SK-N-SH (cell line): ENCODE results near the gene REN. TPM values are rescaled to one million over a fixed set of nuclear protein-coding genes. Genes with fewer than 3 reads are reported as not detected.

ENCODE experiments used
- CTCF ChIA-PET: fragments of 300-600, 350-600 bp; formaldehyde crosslinking; extraction: SDS; loops from one replicate; lab custom pipeline; 2021; lab: Yijun Ruan, JAX
- POLR2A ChIA-PET: fragments of 350-600 bp; sonication (Branson Sonifier 250); formaldehyde crosslinking; extraction: SDS; loops from one replicate; lab custom pipeline; 2020; ENCODE audit warnings: antibody characterized with exemption, inconsistent platforms; lab: Yijun Ruan, JAX
- DNase-seq: peaks from one replicate; pipeline ENCODE4 v3.0.0; 2012
- H2AFZ ChIP-seq: fragments of 200-600 bp; sonication (generic); 2 replicates; pipeline ENCODE4 v1.8.1; 2016; ENCODE audit warnings: antibody characterized with exemption, mild to moderate bottlenecking, low read depth
- H3F3A ChIP-seq: fragments of 200-600 bp; sonication (generic); replicated peaks from 2 replicates; pipeline ENCODE3; 2016; ENCODE audit warnings: antibody characterized with exemption, mild to moderate bottlenecking; ENCODE audit not compliant: insufficient read depth
- H3K27ac ChIP-seq, 2 experiments: fragments of 200-500 bp in 1 of 2; fragments of 200-600 bp in 1 of 2; sonication (Bioruptor generic) in 1 of 2; sonication (generic), shearing (Covaris generic) in 1 of 2; 2 replicates each; pipeline versions ENCODE4 v1.5.1 to v1.6.1; 2014 to 2016; ENCODE audit warnings: low read depth in 2 of 2, inconsistent platforms in 1 of 2, low read length in 1 of 2, mild to moderate bottlenecking in 1 of 2, mixed read lengths in 1 of 2
- H3K27me3 ChIP-seq: fragments of 200-600 bp; sonication (generic), shearing (Covaris generic); 2 replicates; pipeline ENCODE4 v1.6.1; 2016; ENCODE audit warnings: mixed run types; ENCODE audit not compliant: insufficient read depth
- H3K36me3 ChIP-seq, 2 experiments: fragments of 200-500 bp in 1 of 2; fragments of 200-600 bp in 1 of 2; sonication (Bioruptor generic) in 1 of 2; sonication (generic) in 1 of 2; replicated peaks in 1 of 2; 2 replicates each; pipeline versions ENCODE3 to v1.5.1; 2014 to 2016; ENCODE audit warnings: low read length in 1 of 2, mild to moderate bottlenecking in 1 of 2; ENCODE audit not compliant: insufficient read depth in 2 of 2, control insufficient read depth in 1 of 2
- H3K4me1 ChIP-seq, 2 experiments: fragments of 200-500 bp in 1 of 2; fragments of 200-600 bp in 1 of 2; sonication (Bioruptor generic) in 1 of 2; sonication (generic), shearing (Covaris generic) in 1 of 2; 2 replicates each; pipeline versions ENCODE4 v1.5.1 to v1.6.1; 2014 to 2016; ENCODE audit warnings: low read depth in 1 of 2, low read length in 1 of 2, mixed run types in 1 of 2; ENCODE audit not compliant: insufficient read depth in 2 of 2, control insufficient read depth in 1 of 2
- H3K4me2 ChIP-seq: fragments of 200-600 bp; sonication (generic), shearing (Covaris generic); 2 replicates; pipeline ENCODE4 v1.6.1; 2017; ENCODE audit warnings: mixed run types
- H3K4me3 ChIP-seq, 2 experiments: fragments of 200-500 bp in 1 of 2; fragments of 200-600 bp in 1 of 2; sonication (Bioruptor generic) in 1 of 2; sonication (generic), shearing (Covaris generic) in 1 of 2; 2 replicates each; pipeline versions ENCODE4 v1.5.1 to v1.8.1; 2014 to 2016; ENCODE audit warnings: low read depth in 2 of 2, inconsistent platforms in 1 of 2, low read length in 1 of 2, mild to moderate bottlenecking in 1 of 2, mixed read lengths in 1 of 2, moderate library complexity in 1 of 2
- H3K79me2 ChIP-seq: fragments of 200-600 bp; sonication (generic); 2 replicates; pipeline ENCODE4 v1.8.1; 2017; ENCODE audit warnings: mild to moderate bottlenecking; ENCODE audit not compliant: insufficient read depth
- H3K9ac ChIP-seq: fragments of 200-600 bp; sonication (generic); 2 replicates; pipeline ENCODE4 v1.6.1; 2017; ENCODE audit warnings: mixed run types
- H3K9me2 ChIP-seq: fragments of 200-600 bp; sonication (generic); 2 replicates; pipeline ENCODE4 v1.6.1; 2017; ENCODE audit warnings: mixed run types
- H3K9me3 ChIP-seq: fragments of 200-600 bp; sonication (generic); 2 replicates; pipeline ENCODE4 v1.6.1; 2017; ENCODE audit warnings: mixed run types, mild to moderate bottlenecking, moderate library complexity
- H4K20me1 ChIP-seq: fragments of 200-600 bp; sonication (generic); 2 replicates; pipeline ENCODE4 v1.6.1; 2017; ENCODE audit warnings: mild to moderate bottlenecking, mixed run types; ENCODE audit not compliant: insufficient read depth
- CTCF ChIP-seq: fragments of 200-600 bp; sonication (generic); IDR thresholded peaks from 2 replicates; pipeline ENCODE4 v1.6.1; 2017; ENCODE audit warnings: antibody characterized with exemption, mild to moderate bottlenecking, moderate library complexity
- EZH2phosphoT487 ChIP-seq: fragments of 200-600 bp; sonication (generic); IDR thresholded peaks from 2 replicates; pipeline ENCODE4 v1.6.1; 2017; ENCODE audit warnings: low read depth, mixed run types, mild to moderate bottlenecking, antibody characterized with exemption, moderate library complexity, borderline replicate concordance
- GATA2 ChIP-seq: sonication (generic); formaldehyde crosslinking; IDR thresholded peaks from 2 replicates; pipeline ENCODE4 v1.5.0; 2020; ENCODE audit warnings: mild to moderate bottlenecking, missing genetic modification reagents
- JUND ChIP-seq: IDR thresholded peaks from 2 replicates; pipeline ENCODE4 v1.4.0; 2012
- NFIC ChIP-seq: IDR thresholded peaks from 2 replicates; pipeline ENCODE4 v1.4.0; 2012; ENCODE audit warnings: borderline replicate concordance
- PBX3 ChIP-seq: IDR thresholded peaks from 2 replicates; pipeline ENCODE4; 2012
- RAD21 ChIP-seq: IDR thresholded peaks from 2 replicates; pipeline ENCODE4 v1.6.1; 2012; ENCODE audit warnings: mild to moderate bottlenecking, low read length
- RCOR1 ChIP-seq: fragments of 150-350 bp; IDR thresholded peaks from 2 replicates; pipeline ENCODE4 v1.6.1; 2017; ENCODE audit warnings: antibody characterized with exemption, low read length
- REST ChIP-seq: IDR thresholded peaks from 2 replicates; pipeline ENCODE4 v1.6.1; 2012; ENCODE audit warnings: mild to moderate bottlenecking, low read depth, low read length, moderate library complexity
- RFX5 ChIP-seq: IDR thresholded peaks from 2 replicates; pipeline ENCODE4 v1.6.1; 2012; ENCODE audit warnings: mild to moderate bottlenecking, improper control_type of control experiment, low read length
- SIN3A ChIP-seq: IDR thresholded peaks from 2 replicates; pipeline ENCODE4 v1.6.1; 2012; ENCODE audit warnings: low read depth, mild to moderate bottlenecking, low read length, moderate library complexity, borderline replicate concordance
- SMC3 ChIP-seq: IDR thresholded peaks from 2 replicates; pipeline ENCODE4 v1.6.1; 2012; ENCODE audit warnings: low read depth, low read length, improper control_type of control experiment
- TAF1 ChIP-seq: IDR thresholded peaks from 2 replicates; pipeline ENCODE4 v1.6.1; 2012; ENCODE audit warnings: low read depth, mild to moderate bottlenecking, low read length, moderate library complexity, borderline replicate concordance
- TCF12 ChIP-seq: IDR thresholded peaks from 2 replicates; pipeline ENCODE4 v1.4.0; 2012
- TEAD4 ChIP-seq: IDR thresholded peaks from 2 replicates; pipeline ENCODE4 v1.4.0; 2012; ENCODE audit warnings: mild to moderate bottlenecking, borderline replicate concordance; ENCODE audit not compliant: insufficient read depth
- USF1 ChIP-seq: IDR thresholded peaks from 2 replicates; pipeline ENCODE4 v1.4.0; 2012; ENCODE audit warnings: low read depth, borderline replicate concordance
- USF2 ChIP-seq: fragments of 150-350 bp; IDR thresholded peaks from 2 replicates; pipeline ENCODE4 v1.6.1; 2017; ENCODE audit warnings: antibody characterized with exemption, low read length, low read depth, borderline replicate concordance
- WGBS: methylation state at CpG from one replicate; pipeline ENCODE4 v1.1.6; 2017; ENCODE audit warnings: low lambda C conversion rate; 5-methylcytosine and 5-hydroxymethylcytosine counted together
- polyA plus RNA-seq, 3 experiments: library from polyadenylated mRNA; depleted of rRNA; stranded (reverse); fragments of >200 nt; gene quantifications; 2 replicates each; pipeline ENCODE4 v1.2.3, GENCODE V29; 2012

Gene REN
- polyA plus RNA-seq, 1 of the 3 experiments (the other 2 are of a cell fraction), result not detected

GRCh38 chr1:204141131-204141530 is 25.0 kb downstream of the REN start:
- no peak for DNase-seq
- Histone ChIP-seq H3K9me2 (no peaks in the 10 kb centered on the region), H2AFZ (no peak overlapping the region), H3K27ac (no peak overlapping the region), H3K9me3 (no peaks in the 10 kb centered on the region), H3F3A (no peaks in the 10 kb centered on the region), H3K79me2 (no peaks in the 10 kb centered on the region), H3K36me3 (peaks cover 0 to 11% of the 10 kb centered on the region in 2 experiments), H3K4me1 (no peaks in the 10 kb centered on the region), H3K27me3 (no peaks in the 10 kb centered on the region), H3K4me3 (no peak overlapping the region), H3K9ac (no peak overlapping the region), H3K4me2 (no peak overlapping the region), H4K20me1 (no peaks in the 10 kb centered on the region)
- TF ChIP-seq SIN3A (no peak), CTCF (no peak), JUND (no peak), TCF12 (no peak), REST (no peak), NFIC (no peak), RCOR1 (no peak), USF2 (no peak), RFX5 (no peak), RAD21 (no peak), GATA2 (no peak)
- ChIA-PET POLR2A (interaction anchor here (0.6 kb wide), 1 partner anchor 331 kb away, joined by 3 read pairs; no protein-coding TSS in a partner anchor), CTCF (interaction anchor here (0.6 to 7.3 kb wide), 3 partner anchors 11 to 222 kb away, joined by 3 to 43 read pairs (median 4); partner anchors contain the start of gene ETNK2)
- 100% methylated on average over 2 of the region's 3 CpGs for WGBS

- H3K27ac ChIP-seq, result no peak overlapping the region
- no peaks in the 10 kb centered on the region for H3K4me1 ChIP-seq
- no peak overlapping the region for H3K4me2 ChIP-seq
- H3K4me3 ChIP-seq, result no peak overlapping the region
- H2AFZ ChIP-seq, result no peak overlapping the region
- CTCF ChIA-PET, result interaction anchor here (1.3 to 7.3 kb wide), 5 partner anchors 9 to 363 kb away, joined by 3 to 43 read pairs (median 9); partner anchors contain the start of gene ETNK2
- no peak for DNase-seq
- no peaks in the 10 kb centered on the region for H3F3A ChIP-seq
- H3K9ac ChIP-seq, result no peak overlapping the region
- H3K27me3 ChIP-seq, result no peaks in the 10 kb centered on the region
- H4K20me1 ChIP-seq, result no peaks in the 10 kb centered on the region
- H3K9me2 ChIP-seq, result no peaks in the 10 kb centered on the region
- over 99% methylated on average over 6 of the region's 6 CpGs for WGBS
- H3K9me3 ChIP-seq, result no peaks in the 10 kb centered on the region
- peaks cover 0 to 6% of the 10 kb centered on the region in 2 experiments for H3K36me3 ChIP-seq
- POLR2A ChIA-PET, result no interaction called here
- H3K79me2 ChIP-seq, result no peaks in the 10 kb centered on the region
- no peak for TF ChIP-seq TEAD4
- TF ChIP-seq USF2, result no peak
- TF ChIP-seq EZH2phosphoT487, result no peak
- no peak for TF ChIP-seq PBX3
- no peak for TF ChIP-seq SMC3
- no peak for TF ChIP-seq GATA2
- TF ChIP-seq RFX5, result no peak
- no peak for TF ChIP-seq USF1
- TF ChIP-seq TAF1, result no peak
- TF ChIP-seq TCF12, result no peak
These were observed 26.2 kb downstream of the REN start for GRCh38 chr1:204139952-204140351.
